ENCODE results near the gene CSRP1.
"Not testable (repeated sequence)": the region's sequence is repeated elsewhere in the genome, so short reads cannot be mapped to it uniquely, and the experiment has no call there.

The CSRP1 gene

GRCh38 chr1:201506557-201507359, at the start of gene CSRP1:
TSS of gene CSRP1 (minus strand) at chr1:201507123. CDS start at chr1:201496303, 10,820 bp downstream.
- peak; percentile 26 for DNase-seq

DNA sequence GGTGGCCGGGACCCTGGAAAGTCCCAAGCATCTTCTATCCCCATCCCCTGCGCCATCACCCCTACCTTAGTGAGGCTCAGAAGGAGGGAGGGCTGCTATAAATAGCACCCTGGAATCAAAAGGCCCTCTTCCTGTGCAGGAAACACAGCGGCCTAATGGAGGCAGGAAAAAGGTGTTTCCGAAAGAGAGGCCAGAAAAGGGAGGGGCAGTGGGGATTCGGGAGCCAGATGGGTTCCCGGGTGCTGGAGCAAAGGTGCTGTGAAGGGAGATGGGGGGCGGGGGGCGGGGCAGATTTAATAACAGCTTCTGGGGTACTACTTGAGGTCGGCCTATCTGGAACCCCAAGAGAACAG, 48.6 kb upstream of the CSRP1 start:
- DNase-seq, result no peak

GRCh38 chr1:201554789-201555592, 48.1 kb upstream of the CSRP1 start:
- DNase-seq, result no peak

- DNase-seq, result no peak
Measured at GRCh38 chr1:201554190-201554600, 47.3 kb upstream of the CSRP1 start.

- DNase-seq, result no peak
Measured at GRCh38 chr1:201553496-201554189, 46.7 kb upstream of the CSRP1 start.

- DNase-seq, result no peak
Measured at GRCh38 chr1:201552941-201553351, 46.0 kb upstream of the CSRP1 start.

- DNase-seq, result no peak
Measured at GRCh38 chr1:201551877-201552731, 45.2 kb upstream of the CSRP1 start.

DNA sequence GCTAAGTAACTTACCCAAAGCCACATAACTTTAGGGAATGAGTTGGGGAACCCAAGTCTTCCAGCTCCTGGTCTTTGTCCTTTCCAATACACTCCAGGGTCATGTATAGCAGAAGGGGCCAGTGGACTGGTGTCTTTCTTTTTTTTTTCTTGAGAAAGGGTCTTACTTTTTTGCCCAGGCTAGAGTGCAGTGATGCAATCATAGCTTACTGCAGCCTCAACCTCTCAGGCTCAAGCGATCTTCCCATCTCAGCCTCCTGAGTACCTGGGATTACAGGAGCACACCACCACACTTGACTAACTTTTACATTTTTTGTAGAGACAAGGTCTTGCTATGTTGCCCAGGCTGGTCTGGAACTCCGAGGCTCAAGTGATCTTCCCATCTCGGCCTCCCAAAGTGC, 44.2 kb upstream of the CSRP1 start:
- no peak for DNase-seq

DNA sequence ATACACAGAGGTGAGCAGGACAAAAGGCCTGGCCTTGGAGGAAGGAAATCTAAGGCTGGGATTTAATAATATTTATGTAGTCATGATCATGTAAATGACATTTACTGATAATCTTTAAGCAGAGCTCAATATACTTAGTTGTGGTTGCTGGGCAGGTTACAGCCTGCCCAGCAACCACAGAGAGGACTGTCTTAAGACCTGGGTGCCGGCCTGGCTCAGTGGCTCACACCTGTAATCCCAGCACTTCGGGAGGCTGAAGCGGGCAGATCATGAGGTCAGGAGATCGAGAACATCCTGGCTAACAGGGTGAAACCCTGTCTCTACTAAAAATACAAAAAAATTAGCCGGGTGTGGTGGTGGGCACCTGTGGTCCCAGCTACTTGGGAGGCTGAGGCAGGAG, 42.6 kb upstream of the CSRP1 start:
- DNase-seq, result not testable (repeated sequence)

DNA sequence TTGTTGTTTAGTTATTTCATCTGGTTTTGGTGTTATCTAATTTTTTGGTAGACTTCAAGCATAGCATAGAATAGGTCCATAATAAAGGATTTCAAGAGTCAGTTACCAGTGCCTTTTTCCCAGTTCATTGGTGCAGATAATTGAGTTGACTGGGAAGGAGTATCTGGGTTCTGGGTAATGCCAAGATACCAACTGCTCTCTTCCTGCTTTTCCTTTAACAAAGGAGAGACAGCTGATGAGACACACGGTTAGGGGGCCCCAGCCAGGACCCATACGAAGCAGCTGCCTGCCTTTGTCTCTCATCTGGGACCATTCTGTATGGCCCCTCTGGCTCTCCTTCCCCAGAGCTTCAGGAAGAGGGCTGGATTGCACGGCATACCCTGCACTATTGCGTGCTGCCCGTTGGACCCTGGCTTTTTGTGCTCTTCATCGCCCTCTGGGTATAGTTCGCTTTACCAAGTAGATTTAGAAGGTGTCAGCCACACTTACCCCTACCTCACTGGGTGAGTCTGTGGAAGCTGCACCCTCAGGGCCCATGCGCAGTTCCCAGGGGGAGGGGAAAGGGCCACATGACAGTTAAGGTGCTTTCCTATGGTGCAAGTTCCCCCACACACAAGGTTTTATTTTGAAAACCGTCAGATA, 39.0 kb upstream of the CSRP1 start:
- DNase-seq, result no peak

DNA sequence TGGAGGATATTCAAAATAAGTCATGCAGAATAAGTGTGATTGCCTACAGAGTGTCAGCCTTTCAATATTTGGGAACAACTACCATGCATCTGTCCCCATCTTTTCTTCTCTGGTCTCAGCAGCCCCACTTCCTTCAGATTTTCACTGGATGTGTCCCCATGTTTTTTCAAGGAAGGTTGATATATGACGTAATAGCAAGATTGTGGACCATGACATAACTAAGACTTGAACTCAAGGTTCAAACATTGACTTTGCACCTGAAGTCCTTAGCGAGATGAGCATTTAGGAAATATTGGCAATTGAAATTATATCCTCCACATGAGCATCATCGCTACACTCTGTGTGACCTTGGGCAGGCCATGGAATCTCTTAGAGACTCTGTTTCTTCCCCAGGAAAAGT, 37.8 kb upstream of the CSRP1 start:
- no peak for DNase-seq

GRCh38 chr1:201543871-201544642, 37.1 kb upstream of the CSRP1 start:
- DNase-seq, result no peak

DNA sequence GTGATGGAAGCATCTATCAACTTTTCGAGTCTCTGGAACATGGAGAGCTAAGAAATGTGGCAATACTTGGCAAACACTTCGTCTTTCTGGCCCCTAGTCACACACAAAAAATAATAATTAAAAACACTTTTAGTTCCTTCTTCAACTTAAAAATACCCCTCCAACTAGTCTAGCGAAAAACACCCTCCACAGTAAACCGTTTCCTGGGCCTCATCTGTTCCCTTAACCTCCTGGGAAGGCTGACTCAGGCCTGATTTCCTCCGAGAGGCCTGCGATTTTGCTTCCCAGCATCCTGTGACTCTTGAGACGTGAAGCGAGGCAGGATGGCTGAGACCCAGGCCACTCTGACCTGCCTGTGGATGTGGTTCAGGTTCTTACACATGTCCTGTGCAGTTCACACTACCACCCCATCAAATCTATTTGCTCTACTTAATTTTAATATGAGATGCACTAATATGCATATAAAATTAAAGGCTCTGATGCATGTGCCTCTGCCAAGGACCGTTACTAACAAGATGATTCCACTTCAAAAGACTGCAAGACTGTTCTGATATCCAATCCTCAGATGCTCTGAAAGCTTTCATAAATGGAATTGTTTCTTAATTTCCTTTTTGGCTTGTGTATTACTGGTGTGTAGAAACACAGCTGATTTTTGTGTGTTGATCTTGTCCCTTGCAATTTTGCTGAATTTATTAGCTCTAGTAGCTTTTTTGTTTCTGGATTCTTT, 35.5 kb upstream of the CSRP1 start:
- no peak for DNase-seq

GRCh38 chr1:201540846-201541735, 34.2 kb upstream of the CSRP1 start:
- DNase-seq, result no peak

GRCh38 chr1:201539561-201540431, 32.9 kb upstream of the CSRP1 start:
- no peak for DNase-seq

DNA sequence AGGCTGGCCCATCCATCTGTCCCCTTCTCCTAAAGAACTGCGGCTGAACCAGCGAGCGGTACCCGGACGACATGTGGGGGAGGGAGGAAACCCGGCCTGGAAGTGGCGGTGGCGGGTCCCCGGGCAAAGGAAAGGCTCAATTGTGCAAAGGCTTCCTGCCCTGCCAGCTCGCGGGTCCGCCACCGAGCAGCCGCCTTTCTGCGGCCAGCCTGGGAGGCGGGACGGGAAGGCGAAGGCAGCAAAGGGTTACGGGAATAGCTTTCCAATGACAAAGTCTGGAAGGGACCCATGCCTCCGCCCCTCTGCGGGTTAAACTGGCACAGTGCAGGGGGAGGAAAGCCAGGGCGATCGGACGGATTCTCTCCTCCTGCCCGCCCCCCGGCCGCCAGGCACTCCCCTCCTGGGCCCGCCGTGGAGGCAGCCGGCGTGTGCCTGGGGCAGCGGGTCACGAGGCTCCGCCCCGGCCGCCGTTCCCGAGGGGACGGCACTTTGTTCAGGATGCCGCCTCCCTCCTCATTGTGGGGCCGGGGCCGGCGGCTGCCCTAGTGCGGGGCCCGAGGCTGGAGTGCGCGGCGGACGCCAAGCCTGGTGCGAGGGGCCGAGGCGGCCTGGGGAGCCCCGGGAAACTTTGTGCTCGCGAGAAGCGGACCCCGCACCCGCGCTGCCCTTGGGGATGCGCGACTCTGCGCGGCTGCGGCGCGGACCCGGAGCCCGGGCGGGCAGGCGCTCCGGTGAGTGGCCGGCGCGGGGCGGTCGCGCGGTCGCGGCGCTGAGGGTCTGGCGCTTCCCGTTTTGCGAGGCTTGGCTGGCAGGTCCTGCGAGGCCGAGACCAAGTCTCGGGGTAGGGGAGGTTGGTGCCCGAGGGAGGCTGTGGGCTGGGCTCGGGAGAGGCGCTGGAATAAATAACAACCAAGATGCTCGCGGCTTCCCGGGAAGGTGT, 32.0 kb upstream of the CSRP1 start, which contains the start of gene NAV1:
NAV1 (plus strand) TSS at position 516 of the 940 bp plus-strand sequence. CDS start 83,758 bp downstream, outside the sequence.
- DNase-seq, result no peak
